A549 (cell line): Measurements from ENCODE around the gene TRMU. TPM values are rescaled to one million over a fixed set of nuclear protein-coding genes. Genes with fewer than 3 reads are reported as not detected.

Experiments
- ATAC-seq, 2 experiments: fragments of 200-7000 bp in 1 of 2; fragments of >200 bp in 1 of 2; cut with Nextera tagmentation in 1 of 2; cut with Tn5 transposase in 1 of 2; 3 replicates each; pipeline versions ENCODE4 v1.8.0 to v1.9.1; 2018 to 2020; ENCODE audit warnings: mild to moderate bottlenecking in 1 of 2, moderate library complexity in 1 of 2
- CTCF ChIA-PET: fragments of 300-600 bp; sonication (Branson Sonifier 250); formaldehyde crosslinking; extraction: SDS; loops from one replicate; lab custom pipeline; 2021; ENCODE audit warnings: antibody characterized with exemption, inconsistent platforms; lab: Yijun Ruan, JAX
- POLR2A ChIA-PET: fragments of 350-600 bp; formaldehyde crosslinking; extraction: SDS; loops from one replicate; lab custom pipeline; 2021; ENCODE audit warnings: antibody characterized with exemption, inconsistent platforms; lab: Yijun Ruan, JAX
- DNase-seq, 2 experiments: peaks; one replicate each; pipeline versions ENCODE4 v3.0.0 to v3.0.0-alpha.2; 2011 to 2016; ENCODE audit warnings: low read depth in 1 of 2, low spot score in 1 of 2
- FAIRE-seq: peaks from 2 replicates; lab custom pipeline; 2011; peaks lifted over from hg19 to GRCh38; lab: Jason Lieb, UNC
- H3K27ac ChIP-seq, 2 experiments: fragments of >200 bp; sonication (Bioruptor Twin); formaldehyde crosslinking; 3 replicates each; pipeline ENCODE4 v1.5.1; 2016 to 2017
- H3K4me1 ChIP-seq: fragments of >200 bp; sonication (Bioruptor Twin); formaldehyde crosslinking; 3 replicates; pipeline ENCODE4 v1.6.1; 2016
- H3K4me2 ChIP-seq: fragments of >200 bp; sonication (Bioruptor Twin); formaldehyde crosslinking; 3 replicates; pipeline ENCODE4 v1.6.1; 2016
- H3K4me3 ChIP-seq: fragments of >200 bp; sonication (Bioruptor Twin); formaldehyde crosslinking; 3 replicates; pipeline ENCODE4 v1.5.1; 2016
- H3K9me3 ChIP-seq: fragments of >200 bp; sonication (Bioruptor Twin); formaldehyde crosslinking; 3 replicates; pipeline ENCODE4 v1.6.1; 2016
- CBX2 ChIP-seq: fragments of 200-600 bp; sonication (generic); IDR thresholded peaks from 2 replicates; pipeline ENCODE4 v1.6.1; 2016; ENCODE audit warnings: low read depth, mild to moderate bottlenecking, borderline replicate concordance
- CHD2 ChIP-seq: fragments of 150-350 bp; IDR thresholded peaks from 2 replicates; pipeline ENCODE4 v1.6.1; 2014; ENCODE audit warnings: low read length; ENCODE audit not compliant: partially characterized antibody
- CHD4 ChIP-seq: fragments of 200-600 bp; sonication (generic); IDR thresholded peaks from 2 replicates; pipeline ENCODE4 v1.6.1; 2016; ENCODE audit warnings: antibody characterized with exemption, mild to moderate bottlenecking, borderline replicate concordance
- EP300 ChIP-seq, 2 experiments: fragments of >200 bp; sonication (Bioruptor Twin); formaldehyde crosslinking; IDR thresholded peaks; 2 replicates in 1 of 2; 3 replicates in 1 of 2; pipeline ENCODE4 v1.6.1; 2016 to 2017
- FOSL2 ChIP-seq, 2 experiments: fragments of 450-650 bp in 1 of 2; fragments of >200 bp in 1 of 2; sonication (Bioruptor Twin) in 1 of 2; formaldehyde crosslinking; IDR thresholded peaks; 2 replicates each; pipeline versions ENCODE4 v1.5.0 to v1.6.1; 2016 to 2020; ENCODE audit warnings: mild to moderate bottlenecking in 1 of 2, moderate library complexity in 1 of 2
- HDAC2 ChIP-seq: fragments of 200-600 bp; sonication (generic); IDR thresholded peaks from 2 replicates; pipeline ENCODE4 v1.6.1; 2016
- HOXA7 ChIP-seq: fragments of 250-450 bp; sonication (Bioruptor Pico); IDR thresholded peaks from 2 replicates; pipeline ENCODE4 v1.5.0; 2020; ENCODE audit warnings: mild to moderate bottlenecking, moderate library complexity
- HOXB5 ChIP-seq: fragments of 250-450 bp; sonication (Bioruptor Pico); IDR thresholded peaks from 2 replicates; pipeline ENCODE4 v1.5.0; 2020; ENCODE audit warnings: mild to moderate bottlenecking, moderate library complexity
- JUN ChIP-seq, 2 experiments: fragments of >200 bp; sonication (Bioruptor Twin); formaldehyde crosslinking; IDR thresholded peaks; 2 replicates in 1 of 2; 3 replicates in 1 of 2; pipeline ENCODE4 v1.6.1; 2016 to 2017
- KDM1A ChIP-seq: fragments of 200-600 bp; sonication (generic); IDR thresholded peaks from 2 replicates; pipeline ENCODE4 v1.6.1; 2016; ENCODE audit warnings: low read depth, mild to moderate bottlenecking
- MAFK ChIP-seq: fragments of 450-650 bp; IDR thresholded peaks from 2 replicates; pipeline ENCODE4 v1.6.1; 2014; ENCODE audit not compliant: partially characterized antibody
- NFE2L2 ChIP-seq: fragments of 150-350 bp; conservative IDR thresholded peaks from 2 replicates; pipeline ENCODE4 v1.6.1; 2014; ENCODE audit warnings: low read length
- NPAS2 ChIP-seq: fragments of 250-450 bp; sonication (Bioruptor Pico); IDR thresholded peaks from 2 replicates; pipeline ENCODE4 v1.8.0; 2022; ENCODE audit warnings: mild to moderate bottlenecking, moderate library complexity, borderline replicate concordance
- PHF8 ChIP-seq: fragments of 200-600 bp; sonication (generic); IDR thresholded peaks from 2 replicates; pipeline ENCODE4 v1.6.1; 2016; ENCODE audit warnings: low read depth, mild to moderate bottlenecking, antibody characterized with exemption, moderate library complexity, borderline replicate concordance
- POLR2AphosphoS2 ChIP-seq: conservative IDR thresholded peaks from 2 replicates; pipeline ENCODE4 v1.6.1; 2012; ENCODE audit warnings: low read length, improper control_type of control experiment, inconsistent platforms
- RARB ChIP-seq: fragments of 250-450 bp; sonication (Bioruptor Pico); IDR thresholded peaks from 2 replicates; pipeline ENCODE4 v1.8.0; 2021; ENCODE audit warnings: mild to moderate bottlenecking, moderate library complexity
- TFCP2L1 ChIP-seq: fragments of 250-450 bp; sonication (Bioruptor Pico); IDR thresholded peaks from 2 replicates; pipeline ENCODE4 v1.5.0; 2021; ENCODE audit warnings: mild to moderate bottlenecking
- ZFP36 ChIP-seq: fragments of 450-650 bp; IDR thresholded peaks from 2 replicates; pipeline ENCODE4 v1.6.1; 2014; ENCODE audit warnings: borderline replicate concordance; ENCODE audit not compliant: partially characterized antibody
- ZSCAN20 ChIP-seq: fragments of 250-450 bp; sonication (Bioruptor Pico); IDR thresholded peaks from 2 replicates; pipeline ENCODE4 v1.8.0; 2022; ENCODE audit warnings: mild to moderate bottlenecking, moderate library complexity
- WGBS: methylation state at CpG from one replicate; pipeline ENCODE4 v1.1.6; 2017; ENCODE audit errors: missing lambda C conversion rate; 5-methylcytosine and 5-hydroxymethylcytosine counted together
- polyA plus RNA-seq, 4 experiments: library from polyadenylated mRNA; depleted of rRNA in 3 of 4; stranded (reverse); fragments of >200 nt; fragmentation: RNase III in 1 of 4; extraction: RNeasy Plus Mini Kit Qiagen cat#74134 plus additional on column Dnase treatment in 1 of 4; gene quantifications; 2 replicates in 3 of 4; 3 replicates in 1 of 4; pipeline ENCODE4 v1.2.3, GENCODE V29; 2011 to 2017
- TF ChIP-seq, protein P1 (sequence below): IDR thresholded peaks from 2 replicates; pipeline ENCODE4 v1.6.1; 2012; ENCODE audit warnings: low read depth, borderline replicate concordance
- TF ChIP-seq, protein P2 (sequence below): fragments of 250-450 bp; sonication (Bioruptor Pico); IDR thresholded peaks from 2 replicates; pipeline ENCODE4 v1.5.0; 2020; ENCODE audit warnings: low read depth, mild to moderate bottlenecking, moderate library complexity
- TF ChIP-seq, protein P3 (sequence below): fragments of 250-450 bp; sonication (Bioruptor Pico); IDR thresholded peaks from 2 replicates; pipeline ENCODE4 v1.5.0; 2021; ENCODE audit warnings: mild to moderate bottlenecking, moderate library complexity, borderline replicate concordance
- TF ChIP-seq, protein P4 (sequence below): fragments of 450-650 bp; IDR thresholded peaks from 2 replicates; pipeline ENCODE4 v1.6.1; 2014; ENCODE audit warnings: antibody characterized with exemption

TRMU gene
- polyA plus RNA-seq, 2 of the 4 experiments (the other 2 are of a cell fraction) = 33.4 to 44.1 TPM

DNA sequence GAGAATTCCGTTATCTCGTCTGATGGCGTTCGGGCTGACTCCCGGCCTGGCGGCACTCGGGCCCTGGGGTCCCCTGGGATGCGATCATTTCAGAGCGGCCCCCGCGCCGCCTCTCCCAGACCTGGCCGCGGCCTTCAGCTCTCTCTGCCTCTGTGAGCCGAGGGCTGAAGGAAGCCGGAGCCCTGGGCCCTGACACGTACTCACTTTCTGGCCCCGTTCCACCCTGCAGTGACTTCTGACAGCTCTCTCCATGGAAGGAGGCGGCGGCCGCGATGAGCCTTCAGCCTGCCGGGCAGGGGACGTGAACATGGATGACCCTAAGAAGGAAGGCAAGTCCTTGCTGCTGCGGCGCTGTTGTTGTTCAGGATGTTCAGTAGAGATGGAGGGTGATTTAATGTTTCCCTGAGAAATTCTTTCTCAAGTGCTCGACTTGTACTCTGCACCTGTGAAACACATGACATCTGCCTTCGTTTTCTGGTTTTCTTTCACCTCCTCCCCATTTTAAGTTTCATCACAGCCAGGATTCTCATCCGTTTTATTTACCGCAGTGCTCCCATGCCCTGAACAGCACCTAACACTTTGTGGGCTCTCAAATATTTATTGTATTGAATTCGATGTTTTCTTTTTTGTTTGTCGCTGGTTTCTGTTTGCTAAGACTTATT, 38.2 kb upstream of the TRMU start:
- no peak for DNase-seq
- ChIA-PET CTCF (interaction anchor here (1.4 kb wide), 1 partner anchor 302 kb away, joined by 5 read pairs; no protein-coding TSS in a partner anchor), POLR2A (no interaction called here)
- TF ChIP-seq, protein P1, sequence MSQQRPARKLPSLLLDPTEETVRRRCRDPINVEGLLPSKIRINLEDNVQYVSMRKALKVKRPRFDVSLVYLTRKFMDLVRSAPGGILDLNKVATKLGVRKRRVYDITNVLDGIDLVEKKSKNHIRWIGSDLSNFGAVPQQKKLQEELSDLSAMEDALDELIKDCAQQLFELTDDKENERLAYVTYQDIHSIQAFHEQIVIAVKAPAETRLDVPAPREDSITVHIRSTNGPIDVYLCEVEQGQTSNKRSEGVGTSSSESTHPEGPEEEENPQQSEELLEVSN = no peak
- TF ChIP-seq, protein P2, sequence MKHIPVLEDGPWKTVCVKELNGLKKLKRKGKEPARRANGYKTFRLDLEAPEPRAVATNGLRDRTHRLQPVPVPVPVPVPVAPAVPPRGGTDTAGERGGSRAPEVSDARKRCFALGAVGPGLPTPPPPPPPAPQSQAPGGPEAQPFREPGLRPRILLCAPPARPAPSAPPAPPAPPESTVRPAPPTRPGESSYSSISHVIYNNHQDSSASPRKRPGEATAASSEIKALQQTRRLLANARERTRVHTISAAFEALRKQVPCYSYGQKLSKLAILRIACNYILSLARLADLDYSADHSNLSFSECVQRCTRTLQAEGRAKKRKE (CRISPR knock-in tag) = no peak
- TF ChIP-seq CHD2 (no peak), MAFK (no peak), ZSCAN20 (CRISPR knock-in tag) (no peak), EP300 (IDR thresholded peaks at IDR 0.05) (no peak), KDM1A (no peak), HOXA7 (CRISPR knock-in tag) (no peak), RARB (CRISPR knock-in tag) (no peak), TFCP2L1 (no peak), FOSL2 (IDR thresholded peaks at IDR 0.05) (no peak), FOSL2 (CRISPR knock-in tag; IDR thresholded peaks at IDR 0.05) (no peak), JUN (IDR thresholded peaks at IDR 0.05) (no peak), HDAC2 (no peak), ZFP36 (no peak), CBX2 (no peak), HOXB5 (CRISPR knock-in tag) (no peak)
- TF ChIP-seq, protein P3, sequence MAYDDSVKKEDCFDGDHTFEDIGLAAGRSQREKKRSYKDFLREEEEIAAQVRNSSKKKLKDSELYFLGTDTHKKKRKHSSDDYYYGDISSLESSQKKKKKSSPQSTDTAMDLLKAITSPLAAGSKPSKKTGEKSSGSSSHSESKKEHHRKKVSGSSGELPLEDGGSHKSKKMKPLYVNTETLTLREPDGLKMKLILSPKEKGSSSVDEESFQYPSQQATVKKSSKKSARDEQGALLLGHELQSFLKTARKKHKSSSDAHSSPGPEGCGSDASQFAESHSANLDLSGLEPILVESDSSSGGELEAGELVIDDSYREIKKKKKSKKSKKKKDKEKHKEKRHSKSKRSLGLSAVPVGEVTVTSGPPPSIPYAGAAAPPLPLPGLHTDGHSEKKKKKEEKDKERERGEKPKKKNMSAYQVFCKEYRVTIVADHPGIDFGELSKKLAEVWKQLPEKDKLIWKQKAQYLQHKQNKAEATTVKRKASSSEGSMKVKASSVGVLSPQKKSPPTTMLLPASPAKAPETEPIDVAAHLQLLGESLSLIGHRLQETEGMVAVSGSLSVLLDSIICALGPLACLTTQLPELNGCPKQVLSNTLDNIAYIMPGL (CRISPR knock-in tag) = no peak
- TF ChIP-seq, protein P4, sequence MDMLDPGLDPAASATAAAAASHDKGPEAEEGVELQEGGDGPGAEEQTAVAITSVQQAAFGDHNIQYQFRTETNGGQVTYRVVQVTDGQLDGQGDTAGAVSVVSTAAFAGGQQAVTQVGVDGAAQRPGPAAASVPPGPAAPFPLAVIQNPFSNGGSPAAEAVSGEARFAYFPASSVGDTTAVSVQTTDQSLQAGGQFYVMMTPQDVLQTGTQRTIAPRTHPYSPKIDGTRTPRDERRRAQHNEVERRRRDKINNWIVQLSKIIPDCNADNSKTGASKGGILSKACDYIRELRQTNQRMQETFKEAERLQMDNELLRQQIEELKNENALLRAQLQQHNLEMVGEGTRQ = no peak
- FAIRE-seq = no peak
- peak; percentile 53 to 54; a peak in 5 of 6 replicates for ATAC-seq
- Histone ChIP-seq H3K4me3 (peak overlapping the region; percentile 92), H3K27ac (peak overlapping the region; percentile 84 to 95), H3K4me2 (peak overlapping the region; percentile 97), H3K9me3 (no peaks in the 10 kb centered on the region), H3K4me1 (peaks cover 11% of the 10 kb centered on the region; the same call in 2 of the 3 replicates)
- WGBS = 7% methylated on average over 16 of the region's 32 CpGs

DNA sequence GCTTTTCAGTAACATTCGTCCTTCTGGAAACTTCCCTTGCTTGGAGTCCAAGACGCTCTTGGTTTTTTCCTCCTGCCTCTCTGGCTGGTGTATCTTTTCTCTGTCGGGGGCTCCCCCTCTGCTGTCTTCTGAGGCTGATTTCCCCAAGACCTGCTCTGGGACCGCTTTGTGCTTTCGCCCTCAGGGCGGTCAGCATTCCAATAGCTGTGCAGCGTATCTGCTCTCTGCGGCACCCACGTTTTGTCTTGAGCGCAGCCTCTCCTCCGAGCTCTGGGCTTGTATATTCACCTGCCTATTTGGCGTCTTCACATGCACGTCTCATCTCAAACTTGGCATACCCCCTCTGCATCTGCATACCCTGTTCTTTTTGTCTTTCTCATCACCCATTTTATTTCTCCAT, 36.4 kb upstream of the TRMU start:
- ChIA-PET CTCF (interaction anchor here (1.5 to 2.2 kb wide), 3 partner anchors 177 to 304 kb away, joined by 5 to 10 read pairs (median 7); no protein-coding TSS in a partner anchor), POLR2A (no interaction called here)
- FAIRE-seq (no peak), DNase-seq (no peak), ATAC-seq (no peak)
- WGBS = 92% methylated on average over 13 of the region's 13 CpGs
- H3K4me3 ChIP-seq = no peak overlapping the region
- no peaks in the 10 kb centered on the region for H3K9me3 ChIP-seq
- H3K4me1 ChIP-seq = peaks cover 11% of the 10 kb centered on the region; the same call in 2 of the 3 replicates
- H3K4me2 ChIP-seq = no peak overlapping the region
- TF ChIP-seq FOSL2 (IDR thresholded peaks at IDR 0.05) (no peak), FOSL2 (CRISPR knock-in tag; IDR thresholded peaks at IDR 0.05) (no peak), MAFK (no peak), PHF8 (no peak), NFE2L2 (no peak), CHD4 (no peak), NPAS2 (CRISPR knock-in tag) (no peak), POLR2AphosphoS2 (no peak)
- TF ChIP-seq, protein P4 = no peak
- no peak overlapping the region for H3K27ac ChIP-seq
